Upper lobe of left lung (tissue), 4 donors: ENCODE data around the gene SAA4.

ENCODE experiments used
- CTCF ChIP-seq, 6 experiments: fragments of 450-650 bp in 4 of 6; fragments of 200-600 bp in 2 of 6; sonication (generic) in 2 of 6; IDR thresholded peaks; one replicate each; pipeline ENCODE4 v1.5.1; 2016 to 2019; ENCODE audit warnings: antibody characterized with exemption in 6 of 6
- EP300 ChIP-seq, 4 donors: sonication (generic); formaldehyde crosslinking; IDR thresholded peaks; one replicate each; pipeline ENCODE4 v1.5.1; 2017; ENCODE audit warnings: antibody characterized with exemption in 4 of 4, control low read depth in 2 of 4
- POLR2A ChIP-seq, 4 donors: fragments of 450-650 bp; IDR thresholded peaks; one replicate each; pipeline ENCODE4 v1.5.1; 2016 to 2017; ENCODE audit warnings: antibody characterized with exemption in 4 of 4, mild to moderate bottlenecking in 2 of 4

DNA sequence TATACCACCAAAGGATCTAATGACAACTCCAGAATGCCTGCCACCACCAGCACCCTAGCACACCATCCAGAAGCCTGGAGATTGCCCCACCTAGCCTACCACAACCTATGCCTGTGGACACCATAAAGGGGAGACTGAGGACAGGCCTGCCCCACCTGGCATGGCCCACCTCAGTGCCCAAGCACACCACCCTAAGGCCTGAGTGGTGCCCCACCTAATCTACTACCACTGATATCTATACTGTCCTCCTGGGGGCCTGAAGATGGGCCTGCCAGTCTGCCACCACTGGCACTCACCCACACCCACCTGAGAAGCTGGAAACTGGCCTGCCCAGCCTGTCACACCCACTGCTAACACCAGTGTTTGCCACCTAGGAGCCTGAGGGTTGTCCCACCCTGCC lies 31.8 kb downstream of the SAA4 start:
- no peak for TF ChIP-seq CTCF (IDR thresholded peaks at IDR 0.05)
- TF ChIP-seq EP300 (IDR thresholded peaks at IDR 0.05) = no peak
- no peak for TF ChIP-seq POLR2A (IDR thresholded peaks at IDR 0.05)
